Measurements from ENCODE around the gene IGF2BP2.

The IGF2BP2 gene

DNA sequence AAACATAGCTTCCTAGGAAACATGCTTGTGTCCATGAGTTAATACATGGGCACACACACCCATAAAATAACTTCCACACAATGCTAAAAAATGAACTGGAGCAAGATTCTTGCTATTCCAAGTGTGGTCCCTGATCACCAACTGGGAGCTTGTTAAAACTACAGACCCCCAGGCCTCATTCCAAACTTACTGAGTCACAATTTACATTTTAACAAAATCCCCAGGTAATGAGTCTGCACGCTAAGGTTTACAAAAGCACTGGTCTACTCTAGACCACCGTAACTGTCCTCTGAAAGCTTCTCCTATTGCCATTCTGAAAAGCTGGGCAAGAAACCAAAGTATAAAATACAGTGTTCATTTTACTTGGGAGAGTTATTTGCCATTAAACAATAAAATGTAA is 45.4 kb downstream of the IGF2BP2 start:
- TF ChIP-seq TCF4 (CRISPR knock-in tag; IDR thresholded peaks at IDR 0.05; ENCODE audit: borderline replicate concordance) (no peak), ARNTL (CRISPR knock-in tag; IDR thresholded peaks at IDR 0.05; ENCODE audit: borderline replicate concordance, low read depth) (no peak), ZNF70 (CRISPR knock-in tag; IDR thresholded peaks at IDR 0.05) (no peak), RARB (CRISPR knock-in tag; IDR thresholded peaks at IDR 0.05) (no peak), BACH2 (CRISPR knock-in tag; IDR thresholded peaks at IDR 0.05; ENCODE audit: borderline replicate concordance) (no peak), ZFP30 (CRISPR knock-in tag; IDR thresholded peaks at IDR 0.05) (no peak), SNAI2 (CRISPR knock-in tag; IDR thresholded peaks at IDR 0.05) (no peak), ZC3H10 (CRISPR knock-in tag; IDR thresholded peaks at IDR 0.05) (no peak), ZFP3 (CRISPR knock-in tag; IDR thresholded peaks at IDR 0.05) (no peak)
- TF ChIP-seq, protein P1, sequence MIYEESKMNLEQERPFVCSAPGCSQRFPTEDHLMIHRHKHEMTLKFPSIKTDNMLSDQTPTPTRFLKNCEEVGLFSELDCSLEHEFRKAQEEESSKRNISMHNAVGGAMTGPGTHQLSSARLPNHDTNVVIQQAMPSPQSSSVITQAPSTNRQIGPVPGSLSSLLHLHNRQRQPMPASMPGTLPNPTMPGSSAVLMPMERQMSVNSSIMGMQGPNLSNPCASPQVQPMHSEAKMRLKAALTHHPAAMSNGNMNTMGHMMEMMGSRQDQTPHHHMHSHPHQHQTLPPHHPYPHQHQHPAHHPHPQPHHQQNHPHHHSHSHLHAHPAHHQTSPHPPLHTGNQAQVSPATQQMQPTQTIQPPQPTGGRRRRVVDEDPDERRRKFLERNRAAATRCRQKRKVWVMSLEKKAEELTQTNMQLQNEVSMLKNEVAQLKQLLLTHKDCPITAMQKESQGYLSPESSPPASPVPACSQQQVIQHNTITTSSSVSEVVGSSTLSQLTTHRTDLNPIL (CRISPR knock-in tag; IDR thresholded peaks at IDR 0.05; ENCODE audit: low read depth) = no peak
- TF ChIP-seq, protein P2, sequence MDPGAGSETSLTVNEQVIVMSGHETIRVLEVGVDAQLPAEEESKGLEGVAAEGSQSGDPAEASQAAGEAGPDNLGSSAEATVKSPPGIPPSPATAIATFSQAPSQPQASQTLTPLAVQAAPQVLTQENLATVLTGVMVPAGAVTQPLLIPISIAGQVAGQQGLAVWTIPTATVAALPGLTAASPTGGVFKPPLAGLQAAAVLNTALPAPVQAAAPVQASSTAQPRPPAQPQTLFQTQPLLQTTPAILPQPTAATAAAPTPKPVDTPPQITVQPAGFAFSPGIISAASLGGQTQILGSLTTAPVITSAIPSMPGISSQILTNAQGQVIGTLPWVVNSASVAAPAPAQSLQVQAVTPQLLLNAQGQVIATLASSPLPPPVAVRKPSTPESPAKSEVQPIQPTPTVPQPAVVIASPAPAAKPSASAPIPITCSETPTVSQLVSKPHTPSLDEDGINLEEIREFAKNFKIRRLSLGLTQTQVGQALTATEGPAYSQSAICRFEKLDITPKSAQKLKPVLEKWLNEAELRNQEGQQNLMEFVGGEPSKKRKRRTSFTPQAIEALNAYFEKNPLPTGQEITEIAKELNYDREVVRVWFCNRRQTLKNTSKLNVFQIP (CRISPR knock-in tag; IDR thresholded peaks at IDR 0.05; ENCODE audit: borderline replicate concordance, low read depth) = no peak
- TF ChIP-seq, protein P3, sequence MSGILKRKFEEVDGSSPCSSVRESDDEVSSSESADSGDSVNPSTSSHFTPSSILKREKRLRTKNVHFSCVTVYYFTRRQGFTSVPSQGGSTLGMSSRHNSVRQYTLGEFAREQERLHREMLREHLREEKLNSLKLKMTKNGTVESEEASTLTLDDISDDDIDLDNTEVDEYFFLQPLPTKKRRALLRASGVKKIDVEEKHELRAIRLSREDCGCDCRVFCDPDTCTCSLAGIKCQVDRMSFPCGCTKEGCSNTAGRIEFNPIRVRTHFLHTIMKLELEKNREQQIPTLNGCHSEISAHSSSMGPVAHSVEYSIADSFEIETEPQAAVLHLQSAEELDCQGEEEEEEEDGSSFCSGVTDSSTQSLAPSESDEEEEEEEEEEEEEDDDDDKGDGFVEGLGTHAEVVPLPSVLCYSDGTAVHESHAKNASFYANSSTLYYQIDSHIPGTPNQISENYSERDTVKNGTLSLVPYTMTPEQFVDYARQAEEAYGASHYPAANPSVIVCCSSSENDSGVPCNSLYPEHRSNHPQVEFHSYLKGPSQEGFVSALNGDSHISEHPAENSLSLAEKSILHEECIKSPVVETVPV (CRISPR knock-in tag; IDR thresholded peaks at IDR 0.05) = no peak
- no peak for ATAC-seq

DNA sequence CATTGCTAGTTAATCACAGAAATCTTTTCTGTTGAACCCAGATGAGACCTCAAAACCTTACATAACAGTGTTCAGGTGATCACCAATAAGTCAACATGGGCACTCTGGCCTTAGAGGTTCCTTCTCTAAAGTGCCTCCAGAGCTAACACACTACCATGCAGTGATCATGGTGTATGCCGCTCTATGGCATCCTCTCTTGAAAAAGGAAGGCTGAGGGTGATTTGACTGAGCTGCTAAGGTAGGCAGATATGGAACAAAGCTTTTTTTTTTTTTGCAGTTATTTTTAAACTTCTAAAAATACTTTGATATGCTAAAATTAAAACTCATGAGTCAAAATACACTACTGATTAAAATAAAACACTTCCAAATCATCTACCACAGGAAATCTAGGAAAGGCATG is 46.0 kb downstream of the IGF2BP2 start:
- TF ChIP-seq RARB (CRISPR knock-in tag; IDR thresholded peaks at IDR 0.05) (no peak), ZFP30 (CRISPR knock-in tag; IDR thresholded peaks at IDR 0.05) (no peak), ISL1 (CRISPR knock-in tag; IDR thresholded peaks at IDR 0.05) (no peak)
- no peak for ATAC-seq

DNA sequence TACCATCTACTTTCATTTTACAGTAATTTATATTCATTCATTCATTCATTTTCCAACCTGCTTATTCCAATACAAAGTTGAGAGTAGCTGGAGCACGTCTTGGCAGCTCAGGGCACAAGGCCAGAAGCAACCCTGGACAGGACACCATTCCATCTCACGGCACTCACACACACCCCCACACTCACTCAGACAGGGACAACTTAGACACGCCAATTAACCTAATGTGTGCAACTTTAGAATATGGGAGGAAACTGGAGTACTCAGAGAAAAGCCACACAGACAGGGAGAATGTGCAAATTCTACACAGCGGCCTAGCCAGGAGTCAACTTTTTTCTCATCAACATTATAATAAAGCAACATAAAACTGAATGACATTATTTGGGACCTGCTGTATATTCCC is 46.7 kb downstream of the IGF2BP2 start:
- ATAC-seq = no peak
- TF ChIP-seq ZFP3 (CRISPR knock-in tag; IDR thresholded peaks at IDR 0.05) (no peak), ZNF565 (CRISPR knock-in tag; conservative IDR thresholded peaks at IDR 0.05; ENCODE audit: low read depth) (no peak), ISL1 (CRISPR knock-in tag; IDR thresholded peaks at IDR 0.05) (no peak)
- TF ChIP-seq, protein P2 (CRISPR knock-in tag; IDR thresholded peaks at IDR 0.05; ENCODE audit: borderline replicate concordance, low read depth) = no peak

DNA sequence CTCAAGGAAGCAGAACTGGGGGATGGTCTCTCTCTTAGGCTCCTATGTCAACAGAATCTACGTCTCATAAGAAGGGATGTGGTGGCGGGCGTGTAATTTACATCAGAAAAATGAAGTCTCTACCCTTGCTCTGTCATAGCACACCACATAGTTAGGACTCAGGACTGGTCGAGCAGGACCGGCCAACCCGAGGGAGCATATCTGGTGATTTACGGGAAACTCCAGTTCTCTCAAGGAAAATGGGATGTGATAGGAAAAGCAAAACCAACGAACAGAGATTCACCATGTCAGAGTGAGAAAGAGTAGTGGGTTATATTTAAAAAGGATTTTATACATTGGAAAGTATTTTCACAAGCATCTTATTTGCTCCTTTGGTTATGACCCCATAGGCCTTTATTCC is 54.7 kb downstream of the IGF2BP2 start:
- TF ChIP-seq TOX (CRISPR knock-in tag; IDR thresholded peaks at IDR 0.05; ENCODE audit: borderline replicate concordance) (no peak), CSDC2 (CRISPR knock-in tag; IDR thresholded peaks at IDR 0.05) (no peak)
- TF ChIP-seq, protein P2 (CRISPR knock-in tag; IDR thresholded peaks at IDR 0.05; ENCODE audit: borderline replicate concordance, low read depth) = no peak
- TF ChIP-seq, protein P3 (CRISPR knock-in tag; IDR thresholded peaks at IDR 0.05) = no peak
- no peak for ATAC-seq

DNA sequence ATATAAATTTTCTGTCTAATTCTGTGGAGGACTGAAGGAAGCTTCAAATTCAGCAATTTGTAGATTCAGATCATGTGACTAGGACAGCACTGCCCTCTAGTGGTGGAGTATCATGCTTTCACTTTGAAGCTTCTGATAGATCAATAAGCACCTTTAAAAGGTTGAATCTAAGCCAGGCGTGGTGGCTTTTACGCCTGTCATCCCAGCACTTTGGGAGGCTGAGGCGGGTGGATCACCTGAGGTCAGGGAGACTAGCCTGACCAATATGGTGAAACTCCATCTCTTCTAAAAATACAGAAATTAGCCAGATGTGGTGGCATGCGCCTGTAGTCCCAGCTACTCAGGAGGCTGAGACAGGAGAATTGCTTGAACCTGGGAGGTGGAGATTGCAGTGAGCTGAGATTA is 56.3 kb downstream of the IGF2BP2 start:
- peak; percentile 30; the same call in 2 of the 3 replicates for ATAC-seq

All from SK-N-SH treated with all-trans-retinoic acid at 6 μM for 48 hours (cell line).